ENCODE measurements around the gene BOLA2B.

The BOLA2B gene

DNA sequence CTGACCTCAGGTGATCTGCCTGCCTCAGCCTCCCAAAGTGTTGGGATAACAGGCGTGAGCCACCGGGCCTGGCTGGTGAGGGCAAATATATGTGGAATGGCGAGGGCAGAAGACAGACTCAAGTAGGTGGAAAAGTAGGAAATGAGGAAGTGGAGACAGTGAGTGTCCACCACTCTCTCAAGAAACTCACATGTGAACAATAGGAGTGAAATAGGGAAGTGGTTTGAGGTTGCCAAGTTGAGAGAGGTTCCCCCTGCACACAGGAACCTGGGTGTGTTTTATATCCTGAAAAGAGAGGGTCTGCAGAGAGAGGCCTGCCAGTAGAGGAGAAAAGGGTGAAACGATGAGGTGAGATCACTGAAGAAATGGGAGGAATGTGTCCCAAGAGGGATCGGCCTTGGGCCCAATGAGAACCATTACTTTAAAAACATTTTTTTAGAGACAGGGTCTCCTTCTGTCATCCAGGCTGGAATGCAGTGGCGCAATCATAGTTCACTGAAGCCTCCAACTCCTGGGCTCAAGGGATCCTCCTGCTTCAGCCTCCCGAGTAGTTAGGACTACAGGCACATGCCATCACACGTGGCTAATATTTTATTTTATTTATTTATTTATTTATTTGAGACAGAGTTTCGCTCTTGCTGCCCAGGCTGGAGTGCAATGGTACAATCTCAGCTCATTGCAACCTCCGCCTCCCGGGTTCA lies 27.1 kb downstream of the BOLA2B start:
- Histone ChIP-seq H3K9me3 (ENCODE audit: control insufficient read depth, insufficient read depth, low read depth, low read length) (no peaks in the 10 kb centered on the region), H3K27ac (ENCODE audit: extremely low read depth, low read depth, low read length) (no peak overlapping the region), H3K36me3 (ENCODE audit: control insufficient read depth in 2 of 2, insufficient read depth in 1 of 2, low read length in 2 of 2) (no peaks in the 10 kb centered on the region), H3K4me1 (ENCODE audit: control insufficient read depth, insufficient read depth, low read length) (no peaks in the 10 kb centered on the region), H3K4me3 (ENCODE audit: low read depth, low read length) (no peak overlapping the region)
- TF ChIP-seq ZNF529 (tag by site-specific recombination; IDR thresholded peaks at IDR 0.05; ENCODE audit: insufficient replicate concordance) (no peak), ZNF658 (tag by site-specific recombination; IDR thresholded peaks at IDR 0.05) (no peak), ZNF19 (tag by site-specific recombination; IDR thresholded peaks at IDR 0.05; ENCODE audit: low read depth) (no peak), TCF7L2 (IDR thresholded peaks at IDR 0.05; ENCODE audit: borderline replicate concordance, low read depth, low read length) (no peak), ZNF221 (tag by site-specific recombination; IDR thresholded peaks at IDR 0.05; ENCODE audit: borderline replicate concordance) (no peak), ZNF354C (tag by site-specific recombination; IDR thresholded peaks at IDR 0.05; ENCODE audit: borderline replicate concordance, low read depth) (no peak), ZNF16 (tag by site-specific recombination; IDR thresholded peaks at IDR 0.05; ENCODE audit: low read depth) (no peak), GFI1B (tag by site-specific recombination; IDR thresholded peaks at IDR 0.05) (no peak), MZF1 (tag by site-specific recombination; IDR thresholded peaks at IDR 0.05; ENCODE audit: borderline replicate concordance) (no peak), ZNF169 (tag by site-specific recombination; IDR thresholded peaks at IDR 0.05) (no peak), ZNF121 (tag by site-specific recombination; IDR thresholded peaks at IDR 0.05) (no peak)
- TF ChIP-seq, protein P1, sequence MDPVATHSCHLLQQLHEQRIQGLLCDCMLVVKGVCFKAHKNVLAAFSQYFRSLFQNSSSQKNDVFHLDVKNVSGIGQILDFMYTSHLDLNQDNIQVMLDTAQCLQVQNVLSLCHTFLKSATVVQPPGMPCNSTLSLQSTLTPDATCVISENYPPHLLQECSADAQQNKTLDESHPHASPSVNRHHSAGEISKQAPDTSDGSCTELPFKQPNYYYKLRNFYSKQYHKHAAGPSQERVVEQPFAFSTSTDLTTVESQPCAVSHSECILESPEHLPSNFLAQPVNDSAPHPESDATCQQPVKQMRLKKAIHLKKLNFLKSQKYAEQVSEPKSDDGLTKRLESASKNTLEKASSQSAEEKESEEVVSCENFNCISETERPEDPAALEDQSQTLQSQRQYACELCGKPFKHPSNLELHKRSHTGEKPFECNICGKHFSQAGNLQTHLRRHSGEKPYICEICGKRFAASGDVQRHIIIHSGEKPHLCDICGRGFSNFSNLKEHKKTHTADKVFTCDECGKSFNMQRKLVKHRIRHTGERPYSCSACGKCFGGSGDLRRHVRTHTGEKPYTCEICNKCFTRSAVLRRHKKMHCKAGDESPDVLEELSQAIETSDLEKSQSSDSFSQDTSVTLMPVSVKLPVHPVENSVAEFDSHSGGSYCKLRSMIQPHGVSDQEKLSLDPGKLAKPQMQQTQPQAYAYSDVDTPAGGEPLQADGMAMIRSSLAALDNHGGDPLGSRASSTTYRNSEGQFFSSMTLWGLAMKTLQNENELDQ (tag by site-specific recombination; IDR thresholded peaks at IDR 0.05; ENCODE audit: low read depth), result no peak
- TF ChIP-seq, protein P2, sequence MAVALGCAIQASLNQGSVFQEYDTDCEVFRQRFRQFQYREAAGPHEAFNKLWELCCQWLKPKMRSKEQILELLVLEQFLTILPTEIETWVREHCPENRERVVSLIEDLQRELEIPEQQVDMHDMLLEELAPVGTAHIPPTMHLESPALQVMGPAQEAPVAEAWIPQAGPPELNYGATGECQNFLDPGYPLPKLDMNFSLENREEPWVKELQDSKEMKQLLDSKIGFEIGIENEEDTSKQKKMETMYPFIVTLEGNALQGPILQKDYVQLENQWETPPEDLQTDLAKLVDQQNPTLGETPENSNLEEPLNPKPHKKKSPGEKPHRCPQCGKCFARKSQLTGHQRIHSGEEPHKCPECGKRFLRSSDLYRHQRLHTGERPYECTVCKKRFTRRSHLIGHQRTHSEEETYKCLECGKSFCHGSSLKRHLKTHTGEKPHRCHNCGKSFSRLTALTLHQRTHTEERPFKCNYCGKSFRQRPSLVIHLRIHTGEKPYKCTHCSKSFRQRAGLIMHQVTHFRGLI (tag by site-specific recombination; IDR thresholded peaks at IDR 0.05), result no peak
- TF ChIP-seq, protein P3, sequence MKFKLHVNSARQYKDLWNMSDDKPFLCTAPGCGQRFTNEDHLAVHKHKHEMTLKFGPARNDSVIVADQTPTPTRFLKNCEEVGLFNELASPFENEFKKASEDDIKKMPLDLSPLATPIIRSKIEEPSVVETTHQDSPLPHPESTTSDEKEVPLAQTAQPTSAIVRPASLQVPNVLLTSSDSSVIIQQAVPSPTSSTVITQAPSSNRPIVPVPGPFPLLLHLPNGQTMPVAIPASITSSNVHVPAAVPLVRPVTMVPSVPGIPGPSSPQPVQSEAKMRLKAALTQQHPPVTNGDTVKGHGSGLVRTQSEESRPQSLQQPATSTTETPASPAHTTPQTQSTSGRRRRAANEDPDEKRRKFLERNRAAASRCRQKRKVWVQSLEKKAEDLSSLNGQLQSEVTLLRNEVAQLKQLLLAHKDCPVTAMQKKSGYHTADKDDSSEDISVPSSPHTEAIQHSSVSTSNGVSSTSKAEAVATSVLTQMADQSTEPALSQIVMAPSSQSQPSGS (tag by site-specific recombination; IDR thresholded peaks at IDR 0.05; ENCODE audit: low read depth), result no peak
- TF ChIP-seq, protein P4, sequence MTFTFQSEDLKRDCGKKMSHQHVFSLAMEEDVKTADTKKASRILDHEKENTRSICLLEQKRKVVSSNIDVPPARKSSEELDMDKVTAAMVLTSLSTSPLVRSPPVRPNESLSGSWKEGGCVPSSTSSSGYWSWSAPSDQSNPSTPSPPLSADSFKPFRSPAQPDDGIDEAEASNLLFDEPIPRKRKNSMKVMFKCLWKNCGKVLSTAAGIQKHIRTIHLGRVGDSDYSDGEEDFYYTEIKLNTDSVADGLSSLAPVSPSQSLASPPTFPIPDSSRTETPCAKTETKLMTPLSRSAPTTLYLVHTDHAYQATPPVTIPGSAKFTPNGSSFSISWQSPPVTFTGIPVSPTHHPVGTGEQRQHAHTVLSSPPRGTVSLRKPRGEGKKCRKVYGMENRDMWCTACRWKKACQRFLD (tag by site-specific recombination; IDR thresholded peaks at IDR 0.05), result no peak
- TF ChIP-seq, protein P5, sequence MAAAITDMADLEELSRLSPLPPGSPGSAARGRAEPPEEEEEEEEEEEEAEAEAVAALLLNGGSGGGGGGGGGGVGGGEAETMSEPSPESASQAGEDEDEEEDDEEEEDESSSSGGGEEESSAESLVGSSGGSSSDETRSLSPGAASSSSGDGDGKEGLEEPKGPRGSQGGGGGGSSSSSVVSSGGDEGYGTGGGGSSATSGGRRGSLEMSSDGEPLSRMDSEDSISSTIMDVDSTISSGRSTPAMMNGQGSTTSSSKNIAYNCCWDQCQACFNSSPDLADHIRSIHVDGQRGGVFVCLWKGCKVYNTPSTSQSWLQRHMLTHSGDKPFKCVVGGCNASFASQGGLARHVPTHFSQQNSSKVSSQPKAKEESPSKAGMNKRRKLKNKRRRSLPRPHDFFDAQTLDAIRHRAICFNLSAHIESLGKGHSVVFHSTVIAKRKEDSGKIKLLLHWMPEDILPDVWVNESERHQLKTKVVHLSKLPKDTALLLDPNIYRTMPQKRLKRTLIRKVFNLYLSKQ (tag by site-specific recombination; IDR thresholded peaks at IDR 0.05; ENCODE audit: borderline replicate concordance), result no peak
- TF ChIP-seq, protein P6, sequence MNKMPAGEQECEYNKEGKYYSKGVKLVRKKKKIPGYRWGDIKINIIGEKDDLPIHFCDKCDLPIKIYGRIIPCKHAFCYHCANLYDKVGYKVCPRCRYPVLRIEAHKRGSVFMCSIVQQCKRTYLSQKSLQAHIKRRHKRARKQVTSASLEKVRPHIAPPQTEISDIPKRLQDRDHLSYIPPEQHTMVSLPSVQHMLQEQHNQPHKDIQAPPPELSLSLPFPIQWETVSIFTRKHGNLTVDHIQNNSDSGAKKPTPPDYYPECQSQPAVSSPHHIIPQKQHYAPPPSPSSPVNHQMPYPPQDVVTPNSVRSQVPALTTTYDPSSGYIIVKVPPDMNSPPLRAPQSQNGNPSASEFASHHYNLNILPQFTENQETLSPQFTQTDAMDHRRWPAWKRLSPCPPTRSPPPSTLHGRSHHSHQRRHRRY (tag by site-specific recombination; IDR thresholded peaks at IDR 0.05), result no peak
- TF ChIP-seq, protein P7, sequence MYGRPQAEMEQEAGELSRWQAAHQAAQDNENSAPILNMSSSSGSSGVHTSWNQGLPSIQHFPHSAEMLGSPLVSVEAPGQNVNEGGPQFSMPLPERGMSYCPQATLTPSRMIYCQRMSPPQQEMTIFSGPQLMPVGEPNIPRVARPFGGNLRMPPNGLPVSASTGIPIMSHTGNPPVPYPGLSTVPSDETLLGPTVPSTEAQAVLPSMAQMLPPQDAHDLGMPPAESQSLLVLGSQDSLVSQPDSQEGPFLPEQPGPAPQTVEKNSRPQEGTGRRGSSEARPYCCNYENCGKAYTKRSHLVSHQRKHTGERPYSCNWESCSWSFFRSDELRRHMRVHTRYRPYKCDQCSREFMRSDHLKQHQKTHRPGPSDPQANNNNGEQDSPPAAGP (tag by site-specific recombination; IDR thresholded peaks at IDR 0.05), result no peak
- ChIA-PET CTCF (no interaction called here), POLR2A (no interaction called here)
